ENCODE data around the gene COL4A2. TPM values are rescaled to one million over a fixed set of nuclear protein-coding genes. Genes with fewer than 3 reads are reported as not detected.

The COL4A2 gene
- total and polyA plus RNA-seq, 5 experiments from 2014 or later: not detected

GRCh38 chr13:110345701-110346100 is 38.6 kb downstream of the COL4A2 start:
- Mint-ChIP-seq H3K27ac (no peak overlapping the region), H3K4me3 (no peak overlapping the region), H3K27me3 (peaks cover 0 to 9% (median 2%) of the 10 kb centered on the region in 5 donors), H3K9me3 (no peaks in the 10 kb centered on the region), H3K36me3 (no peaks in the 10 kb centered on the region), H3K4me1 (peaks cover 10 to 13% (median 12%) of the 10 kb centered on the region in 4 donors)
- no peak for ATAC-seq
- DNase-seq: no peak
- POLR2A ChIA-PET: no interaction called here

DNA sequence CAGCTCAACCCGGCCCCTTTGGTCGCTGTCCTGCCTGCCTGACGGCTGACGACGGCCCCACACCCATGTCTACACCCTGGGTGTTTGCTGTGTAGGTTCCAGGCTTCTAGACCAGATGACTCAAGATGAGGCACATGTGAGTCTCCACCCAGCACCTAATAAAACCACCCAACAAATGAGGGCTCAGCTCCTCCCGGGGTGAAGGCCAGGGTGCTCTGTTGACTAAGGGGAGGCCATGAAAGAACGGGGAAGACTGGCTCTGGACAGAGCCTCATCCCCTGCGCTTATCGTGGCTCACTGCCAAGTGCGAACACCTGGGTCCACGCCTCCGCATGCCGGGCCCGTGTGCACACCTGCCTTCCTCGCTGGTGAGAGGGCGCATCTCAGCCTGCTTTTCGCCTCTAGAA is 39.6 kb downstream of the COL4A2 start:
- POLR2A ChIA-PET: no interaction called here
- no peak overlapping the region for H3K27ac Mint-ChIP-seq
- no peak overlapping the region for H3K4me3 Mint-ChIP-seq
- no peak for DNase-seq
- ATAC-seq: no peak
- no peaks in the 10 kb centered on the region for H3K9me3 Mint-ChIP-seq
- no peaks in the 10 kb centered on the region for H3K36me3 Mint-ChIP-seq
- peaks cover 0 to 9% (median 6%) of the 10 kb centered on the region in 5 donors for H3K27me3 Mint-ChIP-seq
- peaks cover 2 to 3% (median 3%) of the 10 kb centered on the region in 4 donors for H3K4me1 Mint-ChIP-seq

DNA sequence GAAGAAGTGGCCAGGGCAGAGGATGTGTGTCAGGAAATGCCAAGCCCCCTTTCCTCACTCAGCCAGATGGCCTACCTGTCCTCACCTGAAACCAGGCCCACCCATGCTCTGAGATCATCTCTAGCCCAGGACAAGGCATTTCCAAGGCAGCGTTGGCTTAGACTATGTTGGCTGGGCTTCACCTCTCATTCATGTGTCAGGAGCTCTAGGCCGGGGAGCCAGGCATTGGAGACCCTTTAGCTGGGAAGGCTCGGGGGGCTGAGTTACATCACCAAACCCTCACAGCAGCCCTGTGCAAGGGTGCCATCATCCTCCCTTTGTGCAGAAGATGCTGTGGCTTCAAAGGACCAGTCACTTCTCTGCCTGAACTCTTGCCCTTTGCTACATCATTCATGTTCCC is 40.0 kb downstream of the COL4A2 start:
- POLR2A ChIA-PET: no interaction called here
- DNase-seq (no peak), ATAC-seq (no peak)
- Mint-ChIP-seq H3K9me3 (no peaks in the 10 kb centered on the region), H3K36me3 (no peaks in the 10 kb centered on the region), H3K27me3 (peaks cover 0 to 10% (median 9%) of the 10 kb centered on the region in 5 donors), H3K4me1 (peaks cover 0 to 2% (median 0%) of the 10 kb centered on the region in 4 donors), H3K27ac (peak overlapping the region in 1 of 10 donors; percentile 57), H3K4me3 (no peak overlapping the region)

- ATAC-seq (no peak), DNase-seq (no peak)
- Mint-ChIP-seq H3K36me3 (no peaks in the 10 kb centered on the region), H3K4me3 (no peak overlapping the region), H3K27me3 (peaks cover 0 to 15% (median 8%) of the 10 kb centered on the region in 5 donors), H3K9me3 (no peaks in the 10 kb centered on the region), H3K4me1 (peaks cover 0 to 2% (median 0%) of the 10 kb centered on the region in 4 donors), H3K27ac (peak overlapping the region in 1 of 10 donors; percentile 57)
- POLR2A ChIA-PET: interaction anchor here (0.6 kb wide), 1 partner anchor 190 kb away, joined by 7 read pairs; no protein-coding TSS in a partner anchor
These were observed 40.6 kb downstream of the COL4A2 start for GRCh38 chr13:110347535-110348308.

- Mint-ChIP-seq H3K27me3 (peaks cover under 1 to 23% (median 11%) of the 10 kb centered on the region in 5 donors), H3K4me1 (peaks cover 0 to 2% (median 0%) of the 10 kb centered on the region in 4 donors), H3K9me3 (no peaks in the 10 kb centered on the region), H3K27ac (no peak overlapping the region), H3K4me3 (no peak overlapping the region), H3K36me3 (no peaks in the 10 kb centered on the region)
- POLR2A ChIA-PET: no interaction called here
- no peak for DNase-seq
- no peak for ATAC-seq
These were observed 41.4 kb downstream of the COL4A2 start for GRCh38 chr13:110348309-110349105.

GRCh38 chr13:110349239-110349638 is 42.2 kb downstream of the COL4A2 start:
- DNase-seq (no peak), ATAC-seq (no peak)
- no peaks in the 10 kb centered on the region for H3K9me3 Mint-ChIP-seq
- no peak overlapping the region for H3K27ac Mint-ChIP-seq
- POLR2A ChIA-PET: no interaction called here
- H3K36me3 Mint-ChIP-seq: no peaks in the 10 kb centered on the region
- H3K4me3 Mint-ChIP-seq: no peak overlapping the region
- H3K4me1 Mint-ChIP-seq: peaks cover 0 to 2% (median 0%) of the 10 kb centered on the region in 4 donors
- H3K27me3 Mint-ChIP-seq: peaks cover 3 to 27% (median 11%) of the 10 kb centered on the region in 5 donors

GRCh38 chr13:110350049-110350448 is 43.0 kb downstream of the COL4A2 start:
- ATAC-seq: no peak
- no peaks in the 10 kb centered on the region for H3K36me3 Mint-ChIP-seq
- H3K4me3 Mint-ChIP-seq: no peak overlapping the region
- POLR2A ChIA-PET: interaction anchor here (0.9 kb wide), 1 partner anchor 9 kb away, joined by 3 read pairs; no protein-coding TSS in a partner anchor
- no peaks in the 10 kb centered on the region for H3K4me1 Mint-ChIP-seq
- H3K27ac Mint-ChIP-seq: no peak overlapping the region
- DNase-seq: no peak
- H3K9me3 Mint-ChIP-seq: peaks cover 0 to under 1% (median 0%) of the 10 kb centered on the region in 9 donors
- H3K27me3 Mint-ChIP-seq: peaks cover 3 to 33% (median 13%) of the 10 kb centered on the region in 5 donors

- H3K27me3 Mint-ChIP-seq: peaks cover 3 to 34% (median 14%) of the 10 kb centered on the region in 5 donors
- ATAC-seq (no peak), DNase-seq (no peak)
- H3K4me3 Mint-ChIP-seq: no peak overlapping the region
- POLR2A ChIA-PET: interaction anchor here (0.9 kb wide), 1 partner anchor 9 kb away, joined by 3 read pairs; no protein-coding TSS in a partner anchor
- H3K9me3 Mint-ChIP-seq: peaks cover 0 to 2% (median 0%) of the 10 kb centered on the region in 9 donors
- H3K36me3 Mint-ChIP-seq: no peaks in the 10 kb centered on the region
- no peak overlapping the region for H3K27ac Mint-ChIP-seq
- no peaks in the 10 kb centered on the region for H3K4me1 Mint-ChIP-seq
These were observed 43.4 kb downstream of the COL4A2 start for GRCh38 chr13:110350509-110350908.

DNA sequence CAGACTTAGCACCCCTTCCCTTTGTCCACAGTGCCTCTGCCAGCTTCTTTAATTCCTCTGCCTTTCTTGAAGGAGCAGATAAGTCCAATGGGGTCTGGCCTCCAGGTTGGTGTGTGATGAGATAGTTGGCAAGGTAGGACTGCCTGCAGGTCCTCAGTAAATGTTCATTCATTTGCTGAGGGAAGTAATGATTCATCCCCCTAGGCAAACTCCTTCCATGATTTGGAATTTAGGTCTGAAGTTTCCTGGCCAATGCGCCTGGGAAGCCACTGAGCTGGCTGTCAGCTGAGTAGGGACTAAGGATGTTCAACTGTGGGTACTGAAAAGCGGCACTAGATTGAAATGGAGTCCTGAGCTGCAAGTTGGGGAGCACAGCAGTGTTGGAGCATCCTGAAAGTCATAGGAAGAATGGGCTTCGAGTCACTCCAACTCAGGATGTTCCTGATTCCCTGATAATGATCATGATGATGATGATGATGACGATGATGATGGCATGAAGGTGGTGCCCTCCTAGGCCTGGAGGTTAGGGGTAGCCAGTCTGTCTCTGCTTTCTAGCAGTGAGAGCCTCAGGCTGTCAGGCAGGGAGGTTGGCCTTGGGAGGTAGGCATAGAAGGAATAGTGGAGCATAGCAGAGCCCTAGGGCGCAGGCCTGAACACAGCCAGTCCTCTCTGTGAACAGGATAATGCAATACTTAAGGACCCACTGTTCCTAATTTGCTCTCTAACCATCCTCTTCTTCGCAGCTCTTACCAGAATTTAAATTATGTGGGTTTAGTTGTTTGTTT is 44.7 kb downstream of the COL4A2 start:
- H3K9me3 Mint-ChIP-seq: peaks cover 0 to 2% (median 0%) of the 10 kb centered on the region in 9 donors
- DNase-seq (no peak), ATAC-seq (no peak)
- H3K27me3 Mint-ChIP-seq: peaks cover 3 to 34% (median 14%) of the 10 kb centered on the region in 5 donors
- H3K27ac Mint-ChIP-seq: no peak overlapping the region
- no peak overlapping the region for H3K4me3 Mint-ChIP-seq
- POLR2A ChIA-PET: no interaction called here
- H3K36me3 Mint-ChIP-seq: no peaks in the 10 kb centered on the region
- H3K4me1 Mint-ChIP-seq: no peaks in the 10 kb centered on the region

DNA sequence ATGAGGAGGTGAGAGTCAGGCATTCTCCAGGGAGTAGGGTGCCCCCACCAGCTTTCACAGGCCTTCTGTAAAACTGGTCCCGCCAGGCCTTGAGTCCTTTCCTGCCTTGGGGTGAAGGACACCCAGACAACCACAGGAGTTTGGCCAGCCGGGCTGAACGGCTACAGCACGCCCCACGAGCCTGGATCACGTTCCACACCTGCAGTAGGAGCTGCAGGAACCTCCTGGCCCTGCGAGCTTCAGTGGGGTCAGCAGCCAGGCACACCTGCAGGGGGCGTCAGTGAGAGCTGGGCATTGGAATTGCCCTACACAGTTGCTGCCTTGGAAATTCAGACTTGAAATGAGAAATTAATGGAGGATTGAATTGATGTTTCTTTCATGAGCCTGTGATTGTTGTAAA is 45.7 kb downstream of the COL4A2 start:
- POLR2A ChIA-PET: no interaction called here
- DNase-seq (no peak), ATAC-seq (no peak)
- Mint-ChIP-seq H3K4me1 (no peaks in the 10 kb centered on the region), H3K27me3 (peaks cover 3 to 34% (median 14%) of the 10 kb centered on the region in 5 donors), H3K9me3 (peaks cover 0 to 2% (median 0%) of the 10 kb centered on the region in 9 donors), H3K27ac (no peak overlapping the region), H3K4me3 (no peak overlapping the region), H3K36me3 (no peaks in the 10 kb centered on the region)

DNA sequence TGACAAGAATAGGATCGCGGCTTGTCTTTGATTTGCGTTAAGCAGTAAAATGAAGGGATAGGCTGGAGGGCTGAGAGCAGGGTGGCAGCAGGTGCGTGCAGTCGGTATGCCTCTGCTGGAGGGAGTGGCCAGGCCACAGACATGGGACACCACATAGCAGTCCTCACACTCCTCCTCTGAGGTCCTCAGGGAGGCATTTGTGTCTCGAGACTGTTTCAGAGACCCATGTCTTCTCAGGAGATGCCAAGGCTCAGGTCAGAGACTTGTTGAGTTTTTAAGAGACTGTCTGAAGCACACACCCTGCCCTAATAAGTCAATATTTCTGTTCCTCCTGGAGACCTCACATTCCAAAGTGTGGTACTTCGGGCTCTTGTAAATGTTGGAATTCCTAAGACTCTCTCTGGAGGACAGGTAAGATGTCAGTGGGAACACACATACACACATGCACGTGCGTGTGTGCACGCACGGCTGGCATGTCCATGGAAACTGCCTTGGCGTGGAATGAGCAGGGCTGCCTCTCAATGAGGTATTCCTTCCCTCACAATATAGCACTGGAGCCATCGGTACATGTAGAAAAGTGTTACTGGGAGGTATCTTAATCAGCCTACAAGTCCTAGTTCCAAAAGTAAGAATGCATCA is 46.4 kb downstream of the COL4A2 start:
- no peaks in the 10 kb centered on the region for H3K36me3 Mint-ChIP-seq
- peaks cover 3 to 34% (median 11%) of the 10 kb centered on the region in 5 donors for H3K27me3 Mint-ChIP-seq
- no peak for DNase-seq
- no peaks in the 10 kb centered on the region for H3K4me1 Mint-ChIP-seq
- H3K4me3 Mint-ChIP-seq: no peak overlapping the region
- H3K9me3 Mint-ChIP-seq: peaks cover 0 to 2% (median 0%) of the 10 kb centered on the region in 9 donors
- ATAC-seq: no peak
- H3K27ac Mint-ChIP-seq: no peak overlapping the region
- POLR2A ChIA-PET: no interaction called here

GRCh38 chr13:110354123-110354627 is 47.1 kb downstream of the COL4A2 start:
- no peak for ATAC-seq
- Mint-ChIP-seq H3K36me3 (no peaks in the 10 kb centered on the region), H3K27ac (no peak overlapping the region), H3K27me3 (peaks cover 3 to 34% (median 11%) of the 10 kb centered on the region in 5 donors), H3K4me3 (no peak overlapping the region), H3K4me1 (no peaks in the 10 kb centered on the region), H3K9me3 (peaks cover 0 to 2% (median 0%) of the 10 kb centered on the region in 9 donors)
- no peak for DNase-seq
- POLR2A ChIA-PET: no interaction called here
